ENCODE data around the gene ANKS1B.
A peak's percentile ranks its signal among the peaks of the same experiment; 100 is the strongest.

The ANKS1B gene

GRCh38 chr12:99024191-99024590, 960.5 kb downstream of the ANKS1B start:
- H3K4me3 ChIP-seq, result no peak overlapping the region
- no peak overlapping the region for H3K27ac ChIP-seq

GRCh38 chr12:99020871-99021270, 963.9 kb downstream of the ANKS1B start:
- Histone ChIP-seq H3K4me3 (no peak overlapping the region), H3K27ac (no peak overlapping the region)

GRCh38 chr12:99019798-99020197, 964.9 kb downstream of the ANKS1B start:
- Histone ChIP-seq H3K27ac (no peak overlapping the region), H3K4me3 (no peak overlapping the region)

- peak overlapping the region in 1 of 21 experiments; percentile 7 for H3K27ac ChIP-seq
- no peak overlapping the region for H3K4me3 ChIP-seq
These were observed 966.8 kb downstream of the ANKS1B start for GRCh38 chr12:99017971-99018370.

DNA sequence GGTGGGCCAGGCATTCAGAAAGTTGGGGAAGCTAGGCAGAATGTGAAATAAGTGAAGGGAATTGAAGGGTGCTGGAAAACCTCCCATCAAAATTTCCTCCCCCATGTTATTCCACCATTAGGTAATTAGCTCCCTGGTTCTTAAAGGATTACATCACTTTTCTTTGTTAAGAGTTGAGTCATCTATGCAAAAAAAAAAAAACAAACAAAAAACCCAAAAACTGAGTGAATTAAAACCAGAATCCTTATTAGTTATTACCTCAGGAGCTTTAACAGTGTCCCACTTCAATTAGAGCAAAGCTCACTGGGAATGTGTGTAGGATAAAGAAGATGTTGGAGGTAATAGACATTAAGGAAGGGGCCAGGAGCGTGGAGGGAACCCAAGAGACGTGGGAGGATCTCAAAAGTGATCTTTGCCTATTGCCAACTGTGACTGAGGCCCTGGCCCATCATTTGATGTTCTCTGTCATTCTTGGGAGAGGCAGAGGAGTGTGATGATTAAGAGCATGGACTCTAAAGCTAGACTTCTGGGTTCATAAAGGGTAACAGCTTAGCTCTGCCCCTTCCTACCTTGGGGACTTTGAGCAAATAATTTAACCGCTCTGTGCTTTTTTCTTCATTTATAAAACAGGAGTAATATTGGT, 975.0 kb downstream of the ANKS1B start:
- H3K27ac ChIP-seq, result peak overlapping the region in 1 of 21 experiments; percentile 3

DNA sequence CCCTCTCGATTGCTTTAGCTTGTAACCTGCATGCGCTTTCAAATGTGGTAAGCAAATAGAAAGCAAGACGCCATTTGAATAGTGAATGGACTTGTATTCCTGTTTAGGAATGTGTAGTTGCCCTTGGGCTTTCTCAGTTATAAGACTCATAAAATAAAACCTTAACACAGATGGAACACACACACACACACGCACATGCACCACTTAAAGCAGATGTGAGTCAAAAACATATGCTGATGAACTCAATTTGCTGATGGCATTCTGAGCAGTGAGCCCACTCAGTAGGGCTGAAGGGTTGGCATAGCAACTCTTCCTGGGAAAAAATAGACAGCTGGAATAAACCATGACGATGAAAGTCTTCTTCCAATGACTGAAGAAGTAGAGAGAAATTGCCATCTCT, 979.1 kb downstream of the ANKS1B start:
- no peak overlapping the region for H3K27ac ChIP-seq
- no peak overlapping the region for H3K4me3 ChIP-seq

More for the DNA sequence above, 975.0 kb downstream of the ANKS1B start:
- H3K4me3 ChIP-seq, result no peak overlapping the region

- Histone ChIP-seq H3K4me3 (no peak overlapping the region), H3K27ac (no peak overlapping the region)
These were observed 979.8 kb downstream of the ANKS1B start for GRCh38 chr12:99004799-99005466.

- H3K27ac ChIP-seq, result no peak overlapping the region
- H3K4me3 ChIP-seq, result no peak overlapping the region
These were observed 982.0 kb downstream of the ANKS1B start for GRCh38 chr12:99002731-99003130.

GRCh38 chr12:99002156-99002555, 982.6 kb downstream of the ANKS1B start:
- no peak overlapping the region for H3K4me3 ChIP-seq
- H3K27ac ChIP-seq, result no peak overlapping the region

DNA sequence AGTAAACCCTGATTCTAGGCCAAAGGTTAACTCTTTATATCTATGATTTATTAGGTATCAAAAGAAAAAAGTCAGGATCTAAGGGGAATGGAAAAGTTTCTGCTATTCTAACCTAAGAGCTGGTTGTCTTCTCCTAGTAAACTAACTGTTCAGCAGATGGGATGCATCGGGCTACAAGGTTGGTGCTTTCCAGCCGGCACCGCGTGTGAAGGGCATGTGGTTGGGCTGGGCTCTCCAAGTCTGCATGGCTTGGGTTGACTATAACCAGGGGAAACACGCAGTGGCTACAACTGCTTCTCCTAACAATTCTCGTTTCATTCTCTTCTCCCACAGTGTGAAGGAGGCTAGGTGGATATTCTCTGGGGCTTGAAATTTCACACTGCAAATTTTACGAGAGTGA, 985.2 kb downstream of the ANKS1B start:
- no peak overlapping the region for H3K4me3 ChIP-seq

GRCh38 chr12:98998697-98999299, 985.9 kb downstream of the ANKS1B start:
- H3K4me3 ChIP-seq, result no peak overlapping the region
- H3K27ac ChIP-seq, result no peak overlapping the region

More for the DNA sequence above, 985.2 kb downstream of the ANKS1B start:
- no peak overlapping the region for H3K27ac ChIP-seq

DNA sequence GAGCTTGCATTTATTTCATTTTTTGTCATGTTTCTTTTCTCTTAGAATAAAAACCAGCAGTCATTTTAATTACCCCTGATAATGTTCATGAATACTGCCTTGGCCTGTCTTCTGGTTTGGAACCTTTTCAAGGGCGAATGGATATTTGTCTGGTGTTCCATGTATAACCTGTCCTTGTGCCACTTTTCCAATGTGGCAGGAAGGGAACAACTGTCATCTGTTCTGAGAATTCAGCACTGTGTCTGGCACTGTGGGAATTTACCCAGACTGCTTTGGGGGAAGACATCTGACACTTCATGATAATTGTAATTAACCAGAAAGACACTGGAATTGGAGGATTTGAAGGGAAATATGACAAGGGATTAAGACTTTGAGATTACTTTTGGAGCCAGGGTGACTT, 986.8 kb downstream of the ANKS1B start:
- H3K27ac ChIP-seq, result no peak overlapping the region
- H3K4me3 ChIP-seq, result no peak overlapping the region

DNA sequence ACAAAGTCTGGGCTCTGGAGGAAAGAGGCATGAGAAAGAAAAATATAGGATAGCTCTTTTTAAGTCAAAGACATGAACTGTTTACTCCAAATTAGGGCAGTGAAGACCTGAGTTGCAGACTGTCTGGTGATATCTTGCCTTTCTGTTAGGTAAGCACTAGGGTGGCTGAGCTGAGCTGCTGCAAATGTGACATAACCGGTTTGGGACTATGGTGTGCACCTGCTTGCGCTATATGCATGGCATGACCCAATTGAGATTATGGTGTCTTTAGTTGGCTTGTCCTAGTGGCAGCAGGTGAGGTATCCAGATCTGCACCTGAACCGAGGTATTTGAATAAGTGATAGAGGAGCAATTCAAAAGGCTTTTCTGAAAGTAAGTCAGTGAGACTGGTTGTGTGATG, 994.1 kb downstream of the ANKS1B start:
- Histone ChIP-seq H3K27ac (no peak overlapping the region), H3K4me3 (no peak overlapping the region)

DNA sequence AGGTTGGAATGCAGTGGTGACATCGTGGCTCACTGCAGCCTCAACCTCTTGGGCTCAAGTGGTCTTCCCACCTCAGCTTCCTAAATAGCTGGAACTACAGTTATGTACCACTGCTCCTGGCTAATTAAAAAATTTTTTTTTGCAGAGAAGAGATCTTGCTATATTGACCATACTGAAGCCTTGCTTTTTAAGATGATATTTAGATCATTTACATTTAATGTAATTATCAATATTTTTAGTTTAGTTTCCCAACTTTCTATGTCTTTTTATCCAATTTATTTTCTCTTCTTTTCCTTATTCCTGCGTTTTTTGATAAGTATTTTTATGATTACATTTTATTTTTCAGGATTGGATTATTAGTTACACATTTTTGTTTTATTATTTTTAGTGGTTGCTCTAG, 999.6 kb downstream of the ANKS1B start:
- Histone ChIP-seq H3K4me3 (no peak overlapping the region), H3K27ac (no peak overlapping the region)

GRCh38 chr12:98983647-98984046, 1001.1 kb downstream of the ANKS1B start:
- H3K27ac ChIP-seq, result no peak overlapping the region

GRCh38 chr12:98980508-98980907, 1004.2 kb downstream of the ANKS1B start:
- no peak overlapping the region for H3K4me3 ChIP-seq
- H3K27ac ChIP-seq, result no peak overlapping the region

More at GRCh38 chr12:98983647-98984046, 1001.1 kb downstream of the ANKS1B start:
- no peak overlapping the region for H3K4me3 ChIP-seq

DNA sequence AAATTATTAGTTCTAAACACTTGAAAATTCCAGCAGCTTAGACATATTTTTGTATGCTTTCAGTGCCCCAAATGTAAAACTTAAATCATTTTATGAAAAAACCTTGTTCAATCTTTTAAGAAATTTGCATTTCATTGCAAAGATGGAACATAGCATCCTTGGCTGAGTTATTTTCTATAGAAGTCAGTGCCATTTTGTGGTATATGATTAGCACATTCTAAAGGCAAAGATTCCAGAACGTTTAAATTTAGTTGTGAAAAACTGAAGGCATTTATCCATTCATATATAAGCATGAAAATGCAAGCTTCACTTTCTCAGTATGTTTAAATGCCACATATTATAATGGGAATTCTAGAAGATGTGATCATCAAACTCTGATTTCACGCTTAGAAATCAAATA, 1007.5 kb downstream of the ANKS1B start:
- no peak overlapping the region for H3K4me3 ChIP-seq
- no peak overlapping the region for H3K27ac ChIP-seq

DNA sequence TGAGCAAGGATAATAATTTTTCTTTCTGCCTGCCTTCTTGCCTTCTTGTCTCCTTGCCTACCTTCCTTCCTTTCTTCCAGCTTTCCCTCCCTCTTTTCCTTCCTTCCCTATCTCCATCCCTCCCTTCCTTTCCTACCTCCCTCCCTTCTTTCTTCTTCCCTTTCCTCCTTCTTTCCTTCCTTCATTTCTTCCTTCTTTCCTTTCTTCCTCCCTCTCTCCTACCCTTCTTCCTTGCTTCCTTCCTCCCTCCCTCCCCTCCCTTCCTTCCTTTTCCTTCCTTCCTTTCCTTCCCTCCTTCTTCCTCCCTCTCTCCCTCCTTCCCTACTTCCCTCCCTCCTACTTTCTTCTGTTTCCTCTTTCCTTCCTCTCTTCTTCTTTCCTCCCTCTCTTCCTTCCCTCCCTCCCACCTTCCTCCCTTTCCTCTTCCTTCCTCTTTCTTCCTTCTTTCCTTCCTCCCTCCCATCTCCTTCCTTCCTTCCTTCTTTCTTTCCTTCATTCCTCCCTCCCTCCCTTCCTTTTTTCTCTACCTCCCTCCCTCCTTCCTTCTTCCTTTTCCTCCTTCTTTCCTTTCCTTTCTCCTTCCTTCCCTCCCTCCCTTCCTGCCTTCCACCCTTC, 1009.9 kb downstream of the ANKS1B start:
- no peak overlapping the region for H3K4me3 ChIP-seq

GRCh38 chr12:98973395-98973794, 1011.3 kb downstream of the ANKS1B start:
- H3K4me3 ChIP-seq, result no peak overlapping the region
- no peak overlapping the region for H3K27ac ChIP-seq

More for the DNA sequence above, 1009.9 kb downstream of the ANKS1B start:
- H3K27ac ChIP-seq, result no peak overlapping the region

GRCh38 chr12:98970950-98971349, 1013.8 kb downstream of the ANKS1B start:
- Histone ChIP-seq H3K4me3 (no peak overlapping the region), H3K27ac (no peak overlapping the region)

GRCh38 chr12:98970210-98970609, 1014.5 kb downstream of the ANKS1B start:
- no peak overlapping the region for H3K27ac ChIP-seq
- H3K4me3 ChIP-seq, result no peak overlapping the region
